IPS-20b (cell line): ENCODE measurements around the gene EIF4E1B.

Source experiments
- H3K27ac ChIP-seq: one replicate; pipeline ENCODE4 v1.5.1; 2013; ENCODE audit warnings: low read length
- H3K27me3 ChIP-seq: 2 replicates; pipeline ENCODE4 v1.6.1; 2013; ENCODE audit warnings: mild to moderate bottlenecking, low read length, inconsistent platforms; ENCODE audit not compliant: insufficient read depth
- H3K36me3 ChIP-seq: 2 replicates; pipeline ENCODE4 v1.6.1; 2013; ENCODE audit warnings: low read depth, mild to moderate bottlenecking, inconsistent platforms, low read length, moderate library complexity; ENCODE audit not compliant: insufficient read depth
- H3K4me1 ChIP-seq: 2 replicates; pipeline ENCODE4 v1.6.1; 2013; ENCODE audit warnings: mild to moderate bottlenecking, control low read depth, inconsistent platforms, low read length, moderate library complexity; ENCODE audit not compliant: insufficient read depth
- H3K4me3 ChIP-seq: 2 replicates; pipeline ENCODE4 v1.5.1; 2013; ENCODE audit warnings: mild to moderate bottlenecking, low read length, inconsistent platforms
- H3K9ac ChIP-seq: 2 replicates; pipeline ENCODE4 v1.6.1; 2013; ENCODE audit warnings: low read depth, mild to moderate bottlenecking, inconsistent platforms, low read length, moderate library complexity
- H3K9me3 ChIP-seq: 2 replicates; pipeline ENCODE4 v1.6.1; 2013; ENCODE audit warnings: mild to moderate bottlenecking, low read depth, low read length, inconsistent platforms; ENCODE audit not compliant: insufficient read depth

EIF4E1B gene

GRCh38 chr5:176653401-176654385 lies 23.2 kb downstream of the EIF4E1B start:
- Histone ChIP-seq H3K36me3 (peaks cover 15% of the 10 kb centered on the region), H3K27me3 (no peaks in the 10 kb centered on the region), H3K27ac (no peak overlapping the region), H3K4me3 (no peak overlapping the region), H3K9ac (no peak overlapping the region), H3K4me1 (0 out of 2 replicates have a peak, but pooled peaks cover 4% of the 10 kb centered on the region), H3K9me3 (no peaks in the 10 kb centered on the region)

GRCh38 chr5:176654856-176655255 lies 24.4 kb downstream of the EIF4E1B start:
- Histone ChIP-seq H3K27me3 (no peaks in the 10 kb centered on the region), H3K4me3 (no peak overlapping the region), H3K36me3 (peaks cover 15% of the 10 kb centered on the region), H3K9me3 (no peaks in the 10 kb centered on the region), H3K27ac (no peak overlapping the region), H3K9ac (no peak overlapping the region), H3K4me1 (0 out of 2 replicates have a peak, but pooled peaks cover 3% of the 10 kb centered on the region)

- Histone ChIP-seq H3K9ac (no peak overlapping the region), H3K4me3 (no peak overlapping the region), H3K4me1 (no peaks in the 10 kb centered on the region), H3K27ac (no peak overlapping the region), H3K27me3 (no peaks in the 10 kb centered on the region), H3K9me3 (no peaks in the 10 kb centered on the region), H3K36me3 (peaks cover 15% of the 10 kb centered on the region)
These were observed 26.1 kb downstream of the EIF4E1B start for GRCh38 chr5:176656467-176656990.

- Histone ChIP-seq H3K27me3 (no peaks in the 10 kb centered on the region), H3K9me3 (no peaks in the 10 kb centered on the region), H3K4me3 (no peak overlapping the region), H3K9ac (no peak overlapping the region), H3K4me1 (no peaks in the 10 kb centered on the region), H3K27ac (no peak overlapping the region), H3K36me3 (peaks cover 8% of the 10 kb centered on the region)
These were observed 27.6 kb downstream of the EIF4E1B start for GRCh38 chr5:176658007-176658599.

- Histone ChIP-seq H3K9me3 (no peaks in the 10 kb centered on the region), H3K27ac (no peak overlapping the region), H3K4me1 (no peaks in the 10 kb centered on the region; the same call in 1 of the 2 replicates), H3K36me3 (no peaks in the 10 kb centered on the region), H3K4me3 (no peak overlapping the region), H3K9ac (no peak overlapping the region), H3K27me3 (0 out of 2 replicates have a peak, but pooled peaks cover 4% of the 10 kb centered on the region)
These were observed 28.5 kb downstream of the EIF4E1B start for GRCh38 chr5:176658817-176659511.

- Histone ChIP-seq H3K4me3 (no peak overlapping the region), H3K9ac (no peak overlapping the region), H3K4me1 (peaks cover 5% of the 10 kb centered on the region; the same call in 1 of the 2 replicates), H3K27me3 (0 out of 2 replicates have a peak, but pooled peaks cover 4% of the 10 kb centered on the region), H3K27ac (no peak overlapping the region), H3K9me3 (no peaks in the 10 kb centered on the region), H3K36me3 (no peaks in the 10 kb centered on the region)
These were observed 29.0 kb downstream of the EIF4E1B start for GRCh38 chr5:176659512-176659839.

GRCh38 chr5:176659860-176660461 lies 29.5 kb downstream of the EIF4E1B start:
- no peaks in the 10 kb centered on the region for H3K9me3 ChIP-seq
- peaks cover 7% of the 10 kb centered on the region; the same call in 1 of the 2 replicates for H3K4me1 ChIP-seq
- no peak overlapping the region for H3K4me3 ChIP-seq
- 0 out of 2 replicates have a peak, but pooled peaks cover 4% of the 10 kb centered on the region for H3K27me3 ChIP-seq
- H3K27ac ChIP-seq, result no peak overlapping the region
- no peaks in the 10 kb centered on the region for H3K36me3 ChIP-seq
- no peak overlapping the region for H3K9ac ChIP-seq

- Histone ChIP-seq H3K9me3 (no peaks in the 10 kb centered on the region), H3K36me3 (no peaks in the 10 kb centered on the region), H3K9ac (no peak overlapping the region), H3K27me3 (0 out of 2 replicates have a peak, but pooled peaks cover 4% of the 10 kb centered on the region), H3K27ac (no peak overlapping the region), H3K4me3 (no peak overlapping the region), H3K4me1 (peaks cover 7% of the 10 kb centered on the region; the same call in 1 of the 2 replicates)
These were observed 30.0 kb downstream of the EIF4E1B start for GRCh38 chr5:176660530-176660859.

GRCh38 chr5:176660860-176661641 lies 30.6 kb downstream of the EIF4E1B start:
- H3K4me1 ChIP-seq, result peaks cover 7% of the 10 kb centered on the region; the same call in 1 of the 2 replicates
- H3K9me3 ChIP-seq, result no peaks in the 10 kb centered on the region
- H3K9ac ChIP-seq, result no peak overlapping the region
- no peak overlapping the region for H3K4me3 ChIP-seq
- no peak overlapping the region for H3K27ac ChIP-seq
- H3K27me3 ChIP-seq, result 0 out of 2 replicates have a peak, but pooled peaks cover 4% of the 10 kb centered on the region
- H3K36me3 ChIP-seq, result no peaks in the 10 kb centered on the region

GRCh38 chr5:176661676-176662075 lies 31.2 kb downstream of the EIF4E1B start:
- Histone ChIP-seq H3K9me3 (no peaks in the 10 kb centered on the region), H3K36me3 (no peaks in the 10 kb centered on the region), H3K9ac (no peak overlapping the region), H3K27me3 (0 out of 2 replicates have a peak, but pooled peaks cover 4% of the 10 kb centered on the region), H3K4me3 (no peak overlapping the region), H3K27ac (no peak overlapping the region), H3K4me1 (peaks cover 7% of the 10 kb centered on the region; the same call in 1 of the 2 replicates)
